ENCODE data around the gene RASA4B. TPM values are rescaled to one million over a fixed set of nuclear protein-coding genes. Genes with fewer than 3 reads are reported as not detected.

Gene RASA4B
- total and polyA plus RNA-seq, 2 donors from 2014 or later = 22.5 to 24.0 TPM

DNA sequence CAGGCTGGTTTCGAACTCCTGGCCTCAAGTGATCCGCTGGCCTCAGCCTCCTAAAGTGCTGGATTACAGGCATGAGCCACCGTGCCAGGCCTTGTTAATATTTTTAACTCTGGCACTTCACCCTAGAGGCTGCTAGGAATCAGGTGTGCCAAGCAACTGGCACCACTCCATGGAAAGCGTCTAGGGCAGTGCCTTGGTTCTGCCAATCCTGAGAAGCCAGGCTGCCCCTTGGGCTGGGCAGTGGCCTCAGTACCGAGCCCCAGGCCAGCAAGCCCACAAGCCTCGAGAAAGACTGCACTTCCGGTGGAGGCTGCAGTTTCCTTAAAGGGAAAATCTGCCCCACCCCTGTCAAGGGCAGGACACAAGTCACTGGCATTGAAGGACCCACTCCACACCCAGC lies 64.3 kb downstream of the RASA4B start:
- no peaks in the 10 kb centered on the region for H3K27me3 ChIP-seq (ENCODE audit: control insufficient read depth, insufficient read depth, low read length)
- no peak overlapping the region for H3K27ac ChIP-seq (ENCODE audit: low read depth in 2 of 2, low read length in 2 of 2)
- peaks cover 0 to 7% (median 6%) of the 10 kb centered on the region in 3 donors for H3K36me3 ChIP-seq (ENCODE audit: control insufficient read depth in 2 of 3, insufficient read depth in 3 of 3, low read length in 3 of 3)
- H3K4me1 ChIP-seq (ENCODE audit: control insufficient read depth in 2 of 3, insufficient read depth in 2 of 3, low read depth in 1 of 3, low read length in 3 of 3) = peaks cover 0 to 2% (median 0%) of the 10 kb centered on the region in 3 donors
- intact Hi-C loops (cut with DNase I) = no loop called here
- FAIRE-seq = no peak
- TF ChIP-seq, protein P1, sequence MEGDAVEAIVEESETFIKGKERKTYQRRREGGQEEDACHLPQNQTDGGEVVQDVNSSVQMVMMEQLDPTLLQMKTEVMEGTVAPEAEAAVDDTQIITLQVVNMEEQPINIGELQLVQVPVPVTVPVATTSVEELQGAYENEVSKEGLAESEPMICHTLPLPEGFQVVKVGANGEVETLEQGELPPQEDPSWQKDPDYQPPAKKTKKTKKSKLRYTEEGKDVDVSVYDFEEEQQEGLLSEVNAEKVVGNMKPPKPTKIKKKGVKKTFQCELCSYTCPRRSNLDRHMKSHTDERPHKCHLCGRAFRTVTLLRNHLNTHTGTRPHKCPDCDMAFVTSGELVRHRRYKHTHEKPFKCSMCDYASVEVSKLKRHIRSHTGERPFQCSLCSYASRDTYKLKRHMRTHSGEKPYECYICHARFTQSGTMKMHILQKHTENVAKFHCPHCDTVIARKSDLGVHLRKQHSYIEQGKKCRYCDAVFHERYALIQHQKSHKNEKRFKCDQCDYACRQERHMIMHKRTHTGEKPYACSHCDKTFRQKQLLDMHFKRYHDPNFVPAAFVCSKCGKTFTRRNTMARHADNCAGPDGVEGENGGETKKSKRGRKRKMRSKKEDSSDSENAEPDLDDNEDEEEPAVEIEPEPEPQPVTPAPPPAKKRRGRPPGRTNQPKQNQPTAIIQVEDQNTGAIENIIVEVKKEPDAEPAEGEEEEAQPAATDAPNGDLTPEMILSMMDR (IDR thresholded peaks at IDR 0.05; ENCODE audit: borderline replicate concordance, extremely low read depth, insufficient read depth) = no peak
- H3K4me3 ChIP-seq (ENCODE audit: low read length in 3 of 3) = no peak overlapping the region
- H3K9me3 ChIP-seq (ENCODE audit: control insufficient read depth in 2 of 3, insufficient read depth in 1 of 3, low read length in 3 of 3) = no peaks in the 10 kb centered on the region
- DNase-seq = no peak
- no peak overlapping the region for H3K9ac ChIP-seq (ENCODE audit: low read length in 3 of 3)

DNA sequence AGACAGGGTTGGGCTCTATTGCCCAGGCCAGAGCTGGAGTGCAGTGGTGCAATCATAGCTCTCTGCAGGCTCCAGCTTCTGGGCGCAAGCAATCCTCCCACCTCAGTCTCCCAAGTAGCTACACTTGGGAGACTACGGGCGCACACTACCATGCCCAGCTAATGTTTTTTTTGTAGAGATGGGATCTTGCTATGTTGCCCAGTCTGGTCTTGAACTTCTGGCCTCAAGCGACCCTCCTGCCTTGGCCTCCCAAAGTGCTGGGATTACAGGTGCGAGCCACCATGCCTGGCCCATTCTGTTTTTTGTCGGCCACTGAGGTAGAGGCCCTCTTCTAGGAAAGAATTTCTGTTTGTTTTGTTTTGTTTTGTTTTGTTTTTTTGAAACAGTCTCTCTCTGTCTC lies 65.1 kb downstream of the RASA4B start:
- H3K4me3 ChIP-seq (ENCODE audit: low read length in 3 of 3) = no peak overlapping the region
- FAIRE-seq (no peak), DNase-seq (no peak)
- no peak overlapping the region for H3K9ac ChIP-seq (ENCODE audit: low read length in 3 of 3)
- no peaks in the 10 kb centered on the region for H3K9me3 ChIP-seq (ENCODE audit: control insufficient read depth in 2 of 3, insufficient read depth in 1 of 3, low read length in 3 of 3)
- peaks cover 0 to 2% (median 0%) of the 10 kb centered on the region in 3 donors for H3K4me1 ChIP-seq (ENCODE audit: control insufficient read depth in 2 of 3, insufficient read depth in 2 of 3, low read depth in 1 of 3, low read length in 3 of 3)
- H3K36me3 ChIP-seq (ENCODE audit: control insufficient read depth in 2 of 3, insufficient read depth in 3 of 3, low read length in 3 of 3) = peaks cover 0 to 2% (median 0%) of the 10 kb centered on the region in 3 donors
- no peak overlapping the region for H3K27ac ChIP-seq (ENCODE audit: low read depth in 2 of 2, low read length in 2 of 2)
- TF ChIP-seq, protein P1 (IDR thresholded peaks at IDR 0.05; ENCODE audit: borderline replicate concordance, extremely low read depth, insufficient read depth) = no peak
- H3K27me3 ChIP-seq (ENCODE audit: control insufficient read depth, insufficient read depth, low read length) = no peaks in the 10 kb centered on the region
- intact Hi-C loops (cut with DNase I) = no loop called here

DNA sequence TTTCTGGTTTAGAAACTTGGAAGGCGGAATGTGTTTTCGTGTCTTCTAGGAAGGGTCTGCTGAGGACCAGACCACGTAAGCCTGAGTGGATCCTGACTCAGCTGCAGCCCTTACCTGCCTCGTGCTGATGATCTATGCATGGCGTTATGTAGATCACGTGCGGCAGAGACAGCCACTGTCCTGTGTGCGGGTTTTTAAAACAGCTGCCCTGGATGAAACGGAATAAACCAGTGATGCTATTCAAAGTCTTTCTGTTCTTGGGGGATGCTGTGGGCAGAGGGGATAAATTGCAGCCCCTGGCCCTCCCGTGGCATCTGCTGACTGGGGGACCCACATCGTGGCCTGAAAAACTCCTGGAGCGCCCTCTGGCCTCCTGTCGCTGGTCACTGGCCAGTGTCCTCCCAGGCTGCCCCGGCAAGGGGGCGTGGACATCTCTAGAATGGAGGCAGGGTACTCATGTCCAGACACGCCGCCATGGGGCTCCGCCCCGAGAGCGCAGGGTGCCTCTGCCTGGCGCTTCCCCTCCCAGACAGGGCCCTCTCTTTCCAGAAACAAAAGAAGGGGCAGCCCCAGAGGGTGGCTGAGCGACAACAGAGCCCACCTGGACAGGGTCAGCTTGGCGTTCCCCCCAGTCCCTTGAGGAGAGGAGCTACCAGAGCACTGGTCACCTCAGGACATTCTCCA lies 66.1 kb downstream of the RASA4B start:
- peaks cover 0 to 2% (median 0%) of the 10 kb centered on the region in 3 donors for H3K4me1 ChIP-seq (ENCODE audit: control insufficient read depth in 2 of 3, insufficient read depth in 2 of 3, low read depth in 1 of 3, low read length in 3 of 3)
- peak in 2 of 5 donors; percentile 33 to 57 for DNase-seq

More for the DNA sequence above, 66.1 kb downstream of the RASA4B start:
- Histone ChIP-seq H3K9ac (ENCODE audit: low read length in 3 of 3) (no peak overlapping the region), H3K27ac (ENCODE audit: low read depth in 2 of 2, low read length in 2 of 2) (no peak overlapping the region), H3K27me3 (ENCODE audit: control insufficient read depth, insufficient read depth, low read length) (no peaks in the 10 kb centered on the region), H3K9me3 (ENCODE audit: control insufficient read depth in 2 of 3, insufficient read depth in 1 of 3, low read length in 3 of 3) (no peaks in the 10 kb centered on the region), H3K36me3 (ENCODE audit: control insufficient read depth in 2 of 3, insufficient read depth in 3 of 3, low read length in 3 of 3) (peaks cover 0 to 5% (median 0%) of the 10 kb centered on the region in 3 donors), H3K4me3 (ENCODE audit: low read length in 3 of 3) (no peak overlapping the region)
- intact Hi-C loops (cut with DNase I) = no loop called here
- TF ChIP-seq, protein P1 (IDR thresholded peaks at IDR 0.05; ENCODE audit: borderline replicate concordance, extremely low read depth, insufficient read depth) = no peak
- no peak for FAIRE-seq

Measured in kidney (tissue), 14 donors.